ENCODE results near the gene BAHCC1. TPM values are rescaled to one million over a fixed set of nuclear protein-coding genes. Genes with fewer than 3 reads are reported as not detected.

The BAHCC1 gene
- total RNA-seq, 2 donors from 2014 or later: 0.02 to 0.14 TPM

- Mint-ChIP-seq H3K27me3 (ENCODE audit: low read depth) (no peaks in the 10 kb centered on the region), H3K36me3 (ENCODE audit: insufficient read depth in 2 of 2) (no peaks in the 10 kb centered on the region), H3K4me3 (no peak overlapping the region), H3K9me3 (no peaks in the 10 kb centered on the region), H3K27ac (no peak overlapping the region), H3K4me1 (ENCODE audit: low read depth) (no peaks in the 10 kb centered on the region)
- no peak for DNase-seq
- ATAC-seq (replicated peaks in 1 of 2): no peak
Measured at GRCh38 chr17:81460856-81461460, 65.7 kb downstream of the BAHCC1 start.

GRCh38 chr17:81461607-81462500 is 66.6 kb downstream of the BAHCC1 start:
- no peaks in the 10 kb centered on the region for H3K27me3 Mint-ChIP-seq (ENCODE audit: low read depth)
- no peaks in the 10 kb centered on the region for H3K36me3 Mint-ChIP-seq (ENCODE audit: insufficient read depth in 2 of 2)
- H3K9me3 Mint-ChIP-seq: no peaks in the 10 kb centered on the region
- no peaks in the 10 kb centered on the region for H3K4me1 Mint-ChIP-seq (ENCODE audit: low read depth)
- no peak for ATAC-seq (replicated peaks in 1 of 2)
- H3K27ac Mint-ChIP-seq: no peak overlapping the region
- H3K4me3 Mint-ChIP-seq: no peak overlapping the region
- no peak for DNase-seq

GRCh38 chr17:81462506-81463125 is 67.4 kb downstream of the BAHCC1 start:
- H3K4me1 Mint-ChIP-seq (ENCODE audit: low read depth): no peaks in the 10 kb centered on the region
- no peaks in the 10 kb centered on the region for H3K36me3 Mint-ChIP-seq (ENCODE audit: insufficient read depth in 2 of 2)
- H3K27me3 Mint-ChIP-seq (ENCODE audit: low read depth): no peaks in the 10 kb centered on the region
- H3K9me3 Mint-ChIP-seq: no peaks in the 10 kb centered on the region
- H3K27ac Mint-ChIP-seq: no peak overlapping the region
- no peak overlapping the region for H3K4me3 Mint-ChIP-seq
- ATAC-seq (replicated peaks in 1 of 2) (no peak), DNase-seq (no peak)

GRCh38 chr17:81463506-81463905 is 68.2 kb downstream of the BAHCC1 start:
- no peak for ATAC-seq (replicated peaks in 1 of 2)

GRCh38 chr17:81464586-81464985 is 69.3 kb downstream of the BAHCC1 start:
- Mint-ChIP-seq H3K4me1 (ENCODE audit: low read depth) (no peaks in the 10 kb centered on the region), H3K9me3 (no peaks in the 10 kb centered on the region), H3K36me3 (ENCODE audit: insufficient read depth in 2 of 2) (no peaks in the 10 kb centered on the region), H3K27me3 (ENCODE audit: low read depth) (no peaks in the 10 kb centered on the region), H3K27ac (no peak overlapping the region), H3K4me3 (no peak overlapping the region)
- no peak for ATAC-seq (replicated peaks in 1 of 2)
- no peak for DNase-seq

More at GRCh38 chr17:81463506-81463905, 68.2 kb downstream of the BAHCC1 start:
- H3K27me3 Mint-ChIP-seq (ENCODE audit: low read depth): no peaks in the 10 kb centered on the region
- H3K36me3 Mint-ChIP-seq (ENCODE audit: insufficient read depth in 2 of 2): no peaks in the 10 kb centered on the region
- no peak overlapping the region for H3K27ac Mint-ChIP-seq
- DNase-seq: no peak
- no peak overlapping the region for H3K4me3 Mint-ChIP-seq
- H3K4me1 Mint-ChIP-seq (ENCODE audit: low read depth): no peaks in the 10 kb centered on the region
- no peaks in the 10 kb centered on the region for H3K9me3 Mint-ChIP-seq

- H3K9me3 Mint-ChIP-seq: no peaks in the 10 kb centered on the region
- ATAC-seq (replicated peaks in 1 of 2) (no peak), DNase-seq (no peak)
- no peak overlapping the region for H3K27ac Mint-ChIP-seq
- no peaks in the 10 kb centered on the region for H3K4me1 Mint-ChIP-seq (ENCODE audit: low read depth)
- no peak overlapping the region for H3K4me3 Mint-ChIP-seq
- no peaks in the 10 kb centered on the region for H3K36me3 Mint-ChIP-seq (ENCODE audit: insufficient read depth in 2 of 2)
- no peaks in the 10 kb centered on the region for H3K27me3 Mint-ChIP-seq (ENCODE audit: low read depth)
Measured at GRCh38 chr17:81465910-81466309, 70.7 kb downstream of the BAHCC1 start.

GRCh38 chr17:81466564-81467472 is 71.6 kb downstream of the BAHCC1 start:
- Mint-ChIP-seq H3K36me3 (ENCODE audit: insufficient read depth in 2 of 2) (no peaks in the 10 kb centered on the region), H3K27ac (no peak overlapping the region), H3K4me1 (ENCODE audit: low read depth) (no peaks in the 10 kb centered on the region)

GRCh38 chr17:81468111-81468769 is 73.0 kb downstream of the BAHCC1 start:
- Mint-ChIP-seq H3K36me3 (ENCODE audit: insufficient read depth in 2 of 2) (no peaks in the 10 kb centered on the region), H3K27ac (no peak overlapping the region), H3K27me3 (ENCODE audit: low read depth) (no peaks in the 10 kb centered on the region), H3K4me3 (no peak overlapping the region), H3K9me3 (no peaks in the 10 kb centered on the region), H3K4me1 (ENCODE audit: low read depth) (no peaks in the 10 kb centered on the region)
- ATAC-seq (replicated peaks in 1 of 2): no peak
- DNase-seq: no peak

More at GRCh38 chr17:81466564-81467472, 71.6 kb downstream of the BAHCC1 start:
- DNase-seq (no peak), ATAC-seq (replicated peaks in 1 of 2) (no peak)
- Mint-ChIP-seq H3K4me3 (no peak overlapping the region), H3K9me3 (no peaks in the 10 kb centered on the region), H3K27me3 (ENCODE audit: low read depth) (no peaks in the 10 kb centered on the region)

GRCh38 chr17:81468770-81469121 is 73.5 kb downstream of the BAHCC1 start:
- Mint-ChIP-seq H3K36me3 (ENCODE audit: insufficient read depth in 2 of 2) (no peaks in the 10 kb centered on the region), H3K4me3 (no peak overlapping the region), H3K27me3 (ENCODE audit: low read depth) (no peaks in the 10 kb centered on the region), H3K4me1 (ENCODE audit: low read depth) (no peaks in the 10 kb centered on the region), H3K9me3 (no peaks in the 10 kb centered on the region), H3K27ac (no peak overlapping the region)
- no peak for DNase-seq
- no peak for ATAC-seq (replicated peaks in 1 of 2)

GRCh38 chr17:81469266-81469665 is 74.0 kb downstream of the BAHCC1 start:
- Mint-ChIP-seq H3K27ac (no peak overlapping the region), H3K27me3 (ENCODE audit: low read depth) (no peaks in the 10 kb centered on the region), H3K36me3 (ENCODE audit: insufficient read depth in 2 of 2) (no peaks in the 10 kb centered on the region), H3K9me3 (no peaks in the 10 kb centered on the region), H3K4me3 (no peak overlapping the region), H3K4me1 (ENCODE audit: low read depth) (no peaks in the 10 kb centered on the region)
- ATAC-seq (replicated peaks in 1 of 2): no peak
- DNase-seq: no peak

- Mint-ChIP-seq H3K4me3 (no peak overlapping the region), H3K4me1 (ENCODE audit: low read depth) (no peaks in the 10 kb centered on the region), H3K9me3 (no peaks in the 10 kb centered on the region), H3K27ac (no peak overlapping the region), H3K36me3 (ENCODE audit: insufficient read depth in 2 of 2) (no peaks in the 10 kb centered on the region), H3K27me3 (ENCODE audit: low read depth) (no peaks in the 10 kb centered on the region)
- no peak for ATAC-seq (replicated peaks in 1 of 2)
- no peak for DNase-seq
Measured at GRCh38 chr17:81470270-81470943, 75.2 kb downstream of the BAHCC1 start.
